Left kidney (tissue), 2 donors: ENCODE results near the gene CALCOCO2. TPM values are rescaled to one million over a fixed set of nuclear protein-coding genes. Genes with fewer than 3 reads are reported as not detected.
"Not testable (repeated sequence)": the region's sequence is repeated elsewhere in the genome, so short reads cannot be mapped to it uniquely, and the experiment has no call there.

Experiments used
- DNase-seq: peaks from one replicate; pipeline ENCODE4 v3.0.0-alpha.2; 2013
- polyA plus RNA-seq: library from polyadenylated mRNA; unstranded; fragments of 120-200 nt; gene quantifications from one replicate; pipeline ENCODE4 v1.2.1, GENCODE V29; 2013; ENCODE audit not compliant: insufficient read length

The CALCOCO2 gene
- polyA plus RNA-seq, 1 donor, result 94.4 TPM

DNA sequence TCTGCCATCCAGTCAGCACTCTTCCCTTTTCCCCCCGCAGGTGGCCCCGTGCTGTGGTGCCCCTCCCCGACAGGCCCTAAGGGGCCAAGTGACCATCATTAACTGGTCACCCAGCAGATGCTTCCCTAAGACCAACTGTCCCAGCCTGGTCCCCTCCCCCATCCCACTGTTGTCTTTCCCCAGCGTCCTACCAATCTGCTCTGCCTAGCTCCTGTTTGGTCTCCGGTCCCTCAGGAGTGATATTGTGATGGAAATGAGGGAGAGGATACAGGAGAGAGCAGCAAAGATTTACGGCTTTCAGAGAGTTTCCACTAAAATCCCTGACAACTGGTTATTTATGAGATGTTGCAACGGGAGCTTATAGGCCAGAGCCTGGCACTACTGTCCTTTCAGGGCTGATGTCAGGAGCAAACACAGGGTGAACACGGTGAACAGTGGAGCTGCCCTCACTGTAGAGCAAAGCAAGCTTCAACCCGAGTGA is 12.4 kb upstream of the CALCOCO2 start:
- DNase-seq, result no peak

DNA sequence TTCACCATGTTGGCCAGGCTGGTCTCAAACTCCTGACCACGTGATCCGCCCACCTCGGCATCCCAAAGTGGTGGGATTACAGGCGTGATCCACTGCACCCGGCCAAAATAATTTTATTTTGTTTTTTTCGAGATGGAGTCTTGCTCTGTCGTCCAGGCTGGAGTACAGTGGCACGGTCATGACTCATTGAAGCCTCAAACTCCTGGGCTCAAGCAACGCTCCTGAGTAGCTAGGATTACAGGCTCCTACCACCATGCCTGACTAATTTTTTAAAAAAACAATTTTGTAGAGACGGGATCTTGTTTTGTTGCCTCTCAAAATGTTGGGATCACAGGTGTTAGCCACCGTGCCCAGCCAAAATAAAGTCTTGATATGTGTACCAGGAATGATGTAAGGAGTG is 11.4 kb upstream of the CALCOCO2 start:
- DNase-seq, result no peak

DNA sequence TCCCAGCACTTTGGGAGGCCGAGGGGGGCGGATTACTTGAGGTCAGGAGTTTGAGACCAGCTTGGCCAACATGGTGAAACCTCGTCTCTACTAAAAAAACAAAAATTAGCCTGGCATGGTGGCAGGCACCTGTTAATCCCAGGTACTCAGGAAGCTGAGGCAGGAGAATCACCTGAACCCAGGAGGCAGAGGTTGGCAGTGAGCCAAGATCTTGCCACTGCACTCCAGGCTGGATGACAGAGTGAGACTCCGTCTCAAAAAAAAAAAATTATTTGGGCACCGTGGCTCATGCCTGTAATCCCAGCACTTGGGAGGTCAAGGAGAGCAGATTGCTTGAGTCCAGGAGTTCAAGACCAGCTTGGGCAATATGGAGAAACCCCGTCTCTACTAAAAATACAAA is 9.9 kb upstream of the CALCOCO2 start:
- DNase-seq, result not testable (repeated sequence)

DNA sequence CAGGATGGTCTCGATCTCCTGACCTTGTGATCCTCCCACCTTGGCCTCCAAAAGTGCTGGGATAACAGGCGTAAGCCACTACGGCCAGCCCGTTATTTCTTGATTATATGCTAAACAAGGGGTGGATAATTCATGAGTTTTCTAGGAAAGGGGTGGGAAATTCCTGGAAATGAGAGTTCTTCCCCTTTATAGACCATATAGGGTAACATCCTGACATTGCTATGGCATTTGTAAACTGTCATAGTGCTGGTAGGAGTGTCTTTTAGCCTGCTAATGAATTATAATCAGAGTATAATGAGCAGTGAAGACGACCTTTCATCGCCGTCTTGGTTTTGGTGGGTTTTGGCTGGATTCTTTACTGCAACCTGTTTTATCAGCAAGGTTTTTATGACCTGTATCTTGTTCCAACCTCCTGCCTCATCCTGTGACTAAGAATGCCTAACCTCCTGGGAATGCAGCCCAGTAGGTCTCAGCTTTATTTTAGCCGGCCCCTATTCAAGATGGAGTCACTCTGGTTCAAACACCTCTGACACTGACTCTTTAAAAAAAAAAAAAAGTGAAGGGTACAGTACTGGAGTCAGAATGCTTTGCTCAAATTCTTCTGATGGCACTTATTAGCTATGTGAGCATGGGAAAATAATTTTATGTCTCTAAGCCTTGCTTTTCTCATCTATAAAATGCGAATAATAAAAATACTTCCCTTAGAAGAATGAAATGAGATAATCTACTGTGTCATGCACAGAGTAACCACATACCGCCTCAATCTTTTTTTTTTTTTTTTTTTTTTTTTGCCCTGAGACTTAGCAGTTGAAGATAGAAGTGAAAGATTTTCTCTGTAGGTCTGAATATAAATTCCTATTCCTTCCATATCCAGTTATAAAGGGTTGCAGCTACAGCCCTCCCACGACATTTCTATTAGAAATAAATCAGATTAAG is 5.1 kb upstream of the CALCOCO2 start:
- DNase-seq, result no peak

DNA sequence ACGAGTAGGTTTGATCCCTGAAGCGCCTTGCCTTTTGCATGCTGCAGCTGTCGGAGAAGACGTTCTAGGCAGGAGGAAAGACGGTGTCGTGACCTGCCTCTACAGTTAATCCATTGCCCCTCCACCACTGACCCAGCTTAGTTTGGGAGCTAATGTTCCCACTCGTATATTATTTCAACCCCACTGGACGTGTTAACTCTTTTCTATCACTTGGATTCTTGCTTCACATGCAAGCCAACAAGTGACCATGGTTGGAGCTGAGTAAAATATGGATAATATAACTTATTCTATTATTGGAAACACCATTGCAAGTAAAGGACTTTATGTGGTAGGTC is 681 bp downstream of the CALCOCO2 start:
- peak; percentile 26 for DNase-seq

DNA sequence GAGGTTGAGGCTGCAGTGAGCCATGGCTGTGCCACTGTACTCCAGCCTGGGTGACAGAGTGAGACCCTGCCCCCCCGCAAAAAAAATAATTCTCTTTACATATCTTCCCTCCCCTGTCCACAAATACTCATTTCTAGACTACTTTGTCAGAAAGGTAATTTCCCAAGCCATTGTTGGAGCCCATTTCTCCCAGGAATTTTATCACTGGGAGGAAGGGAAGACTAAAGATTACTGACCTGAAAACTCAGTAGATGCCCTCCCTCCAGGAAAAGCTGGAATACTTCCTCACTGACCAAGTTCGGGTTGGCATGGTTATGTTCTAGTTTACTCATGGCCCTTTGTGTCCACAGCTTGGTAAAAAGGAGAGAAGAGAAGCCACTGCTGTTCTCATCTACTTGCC is 4.1 kb downstream of the CALCOCO2 start:
- DNase-seq, result no peak

DNA sequence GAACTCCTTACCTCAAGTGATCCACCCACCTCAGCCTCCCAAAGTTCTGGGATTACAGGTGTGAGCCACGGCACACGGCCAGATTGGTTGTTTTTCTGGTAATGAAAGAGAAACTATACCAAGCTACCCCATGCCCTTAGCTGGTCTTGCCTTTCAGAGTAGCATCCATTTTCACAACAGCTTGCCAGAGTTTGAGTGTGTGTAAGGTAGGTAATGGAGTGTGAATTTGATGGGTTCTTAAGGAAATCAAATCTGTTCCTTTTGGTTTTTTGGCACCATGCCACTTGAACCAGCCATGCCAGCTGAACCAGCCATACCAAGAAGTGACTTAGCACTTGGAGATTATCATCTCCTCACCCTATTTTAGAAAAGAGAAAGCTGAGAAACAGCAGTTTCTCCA is 5.1 kb downstream of the CALCOCO2 start:
- no peak for DNase-seq

DNA sequence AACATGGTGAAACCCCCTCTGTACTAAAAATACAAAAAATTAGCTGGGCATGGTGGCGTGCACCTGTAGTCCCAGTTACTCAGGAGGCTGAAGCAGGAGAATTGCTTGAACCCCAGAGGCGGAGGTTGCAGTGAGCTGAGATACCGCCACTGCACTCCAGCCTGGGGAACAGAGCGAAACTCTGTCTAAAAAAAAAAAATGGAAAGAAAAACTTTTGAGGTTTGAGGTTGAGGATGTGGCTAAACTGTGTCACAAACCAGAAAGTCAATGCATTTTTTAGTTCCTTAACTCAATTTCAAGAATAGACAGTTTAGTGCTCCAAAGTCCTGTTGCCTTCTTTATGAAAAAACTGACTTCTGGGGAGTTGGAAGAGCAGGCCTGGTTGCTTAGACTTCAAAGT is 6.6 kb downstream of the CALCOCO2 start:
- DNase-seq, result not testable (repeated sequence)

DNA sequence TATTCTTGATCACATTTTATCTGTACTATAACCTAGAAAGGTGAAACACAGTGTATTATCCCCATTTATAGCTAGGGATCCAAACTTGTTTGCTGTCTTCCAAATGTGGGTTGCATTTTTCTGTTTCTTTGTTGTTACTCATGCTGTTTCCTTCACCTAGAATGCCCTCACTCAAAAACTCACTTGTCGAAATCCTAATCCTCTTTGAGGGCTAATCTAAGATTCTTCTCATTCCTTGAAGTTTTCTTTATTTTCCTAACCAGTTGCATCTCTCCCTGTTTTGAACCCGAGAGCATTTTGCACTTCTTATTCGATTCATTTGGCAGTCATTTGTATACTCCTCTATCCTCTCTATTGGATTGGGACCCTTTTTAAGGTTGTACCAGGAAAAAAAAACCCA is 9.6 kb downstream of the CALCOCO2 start:
- DNase-seq, result no peak

DNA sequence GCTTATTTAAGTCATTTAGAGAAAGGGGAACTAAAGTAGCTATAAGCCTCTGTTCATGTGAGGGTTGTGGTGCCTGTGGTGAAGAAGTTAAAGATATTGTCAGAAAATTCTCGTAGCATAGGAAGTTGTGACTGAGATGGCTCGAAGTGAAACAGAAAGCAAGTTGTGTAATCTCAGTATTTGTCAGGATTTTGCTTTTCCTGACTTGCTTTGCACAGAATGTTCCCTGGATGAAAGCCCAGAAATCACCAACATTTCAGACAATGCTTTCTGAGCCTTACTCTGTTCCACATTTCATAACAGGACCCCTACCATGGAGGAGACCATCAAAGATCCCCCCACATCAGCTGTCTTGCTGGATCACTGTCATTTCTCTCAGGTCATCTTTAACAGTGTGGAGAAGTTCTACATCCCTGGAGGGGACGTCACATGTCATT is 10.6 kb downstream of the CALCOCO2 start:
- no peak for DNase-seq

DNA sequence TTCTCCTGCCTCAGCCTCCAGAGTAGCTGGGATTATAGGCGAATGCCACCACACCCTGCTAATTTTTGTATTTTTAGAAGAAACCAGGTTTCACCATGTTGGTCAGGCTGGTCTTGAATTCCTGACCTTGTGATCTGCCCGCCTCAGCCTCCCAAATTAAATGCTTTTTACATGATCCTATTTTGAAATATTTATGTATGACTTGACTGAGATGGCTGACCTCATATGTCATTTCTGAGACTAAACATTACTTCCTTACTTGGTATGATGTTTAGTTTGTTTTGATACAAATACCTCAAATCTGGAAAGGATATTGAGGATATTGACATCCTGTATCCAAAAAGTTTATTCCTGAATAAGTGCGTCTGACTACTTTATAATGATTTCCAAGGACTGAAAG is 11.9 kb downstream of the CALCOCO2 start:
- no peak for DNase-seq

DNA sequence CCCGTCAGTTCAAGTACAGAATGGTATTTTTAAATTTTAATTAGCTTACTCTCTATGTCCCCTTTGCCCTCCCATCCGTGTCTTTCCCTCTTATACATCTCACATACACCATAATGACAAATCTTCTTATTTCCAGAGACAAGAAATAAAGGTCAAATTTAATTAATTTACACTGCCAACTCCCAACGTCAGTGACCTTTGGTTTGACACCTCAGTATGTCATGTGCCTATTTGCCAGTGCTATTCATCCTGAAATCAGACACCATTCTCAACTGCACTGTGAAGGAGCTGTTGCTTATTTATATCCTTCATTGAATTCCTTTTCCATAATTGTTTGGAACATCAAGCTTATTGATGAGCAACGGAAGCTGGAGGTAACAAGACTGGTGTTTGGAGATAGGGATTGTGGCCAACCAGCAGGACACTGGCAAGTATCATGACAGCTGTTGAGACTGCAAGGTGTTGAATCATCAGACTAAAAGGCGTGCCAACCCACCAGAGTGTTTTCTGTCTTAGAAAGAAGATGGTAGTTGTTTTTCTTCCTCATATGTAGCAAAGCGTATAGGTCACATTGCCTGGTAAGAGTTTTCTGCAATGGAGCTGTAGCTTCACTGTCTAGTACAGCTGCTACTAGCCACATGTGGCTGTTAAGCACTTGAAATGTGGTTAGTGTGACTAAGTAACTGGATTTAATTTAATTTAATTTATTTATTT is 12.5 kb downstream of the CALCOCO2 start:
- DNase-seq, result no peak

DNA sequence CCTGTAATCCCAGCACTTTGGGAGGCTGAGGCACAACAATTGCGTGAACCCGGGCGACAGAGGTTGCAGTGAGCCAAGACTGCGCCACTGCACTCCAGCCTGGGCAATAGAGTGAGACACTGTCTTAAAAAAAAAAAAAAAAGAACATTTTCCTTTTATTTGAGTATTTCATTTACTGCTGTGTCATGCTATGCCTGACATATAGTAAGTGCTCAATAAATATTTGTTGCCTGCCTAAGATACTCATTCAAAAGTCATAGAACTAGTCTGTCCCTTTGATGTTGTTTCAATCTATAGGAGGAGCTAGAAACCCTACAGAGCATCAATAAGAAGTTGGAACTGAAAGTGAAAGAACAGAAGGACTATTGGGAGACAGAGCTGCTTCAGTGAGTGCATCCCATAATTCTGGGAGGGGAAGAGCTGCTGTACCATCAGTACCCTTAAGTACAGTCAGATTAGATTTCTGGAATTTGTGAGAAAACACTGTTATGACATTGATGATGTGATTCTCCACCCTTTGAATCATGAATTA is 20.0 kb downstream of the CALCOCO2 start:
- DNase-seq, result no peak

DNA sequence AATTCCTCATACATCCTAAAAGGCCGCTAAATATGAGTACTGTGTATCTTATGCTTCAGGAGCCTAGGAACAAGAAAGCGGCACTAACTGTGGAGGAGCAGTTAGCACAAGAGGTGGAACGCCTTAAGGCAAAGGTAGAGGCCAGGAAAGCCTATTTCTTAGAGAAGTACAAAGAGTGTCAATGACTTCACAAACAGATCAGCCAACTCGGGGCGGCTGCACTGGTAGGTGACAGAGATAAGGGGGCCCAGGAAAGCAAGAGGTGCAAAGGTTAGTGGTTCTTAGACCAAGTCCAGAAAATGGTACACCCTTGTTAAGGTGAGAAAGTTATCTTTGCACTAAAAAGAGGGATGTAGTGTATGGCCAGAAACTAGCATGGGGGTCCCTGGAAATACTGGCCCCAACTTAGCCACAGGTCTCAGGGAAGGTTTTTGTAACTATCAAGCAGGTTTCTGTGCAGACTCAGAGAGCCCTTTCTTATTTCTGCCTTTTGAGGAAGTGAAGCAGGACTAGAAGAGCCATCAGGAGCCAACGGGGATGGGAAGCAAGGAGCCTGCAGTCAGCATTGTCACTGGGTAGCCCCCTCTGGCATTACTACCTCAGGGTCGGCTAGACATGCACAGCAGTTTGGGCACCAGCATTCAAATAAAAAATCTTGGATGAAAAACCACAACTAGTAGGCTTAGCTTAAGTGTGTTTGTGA is 24.1 kb downstream of the CALCOCO2 start:
- no peak for DNase-seq

DNA sequence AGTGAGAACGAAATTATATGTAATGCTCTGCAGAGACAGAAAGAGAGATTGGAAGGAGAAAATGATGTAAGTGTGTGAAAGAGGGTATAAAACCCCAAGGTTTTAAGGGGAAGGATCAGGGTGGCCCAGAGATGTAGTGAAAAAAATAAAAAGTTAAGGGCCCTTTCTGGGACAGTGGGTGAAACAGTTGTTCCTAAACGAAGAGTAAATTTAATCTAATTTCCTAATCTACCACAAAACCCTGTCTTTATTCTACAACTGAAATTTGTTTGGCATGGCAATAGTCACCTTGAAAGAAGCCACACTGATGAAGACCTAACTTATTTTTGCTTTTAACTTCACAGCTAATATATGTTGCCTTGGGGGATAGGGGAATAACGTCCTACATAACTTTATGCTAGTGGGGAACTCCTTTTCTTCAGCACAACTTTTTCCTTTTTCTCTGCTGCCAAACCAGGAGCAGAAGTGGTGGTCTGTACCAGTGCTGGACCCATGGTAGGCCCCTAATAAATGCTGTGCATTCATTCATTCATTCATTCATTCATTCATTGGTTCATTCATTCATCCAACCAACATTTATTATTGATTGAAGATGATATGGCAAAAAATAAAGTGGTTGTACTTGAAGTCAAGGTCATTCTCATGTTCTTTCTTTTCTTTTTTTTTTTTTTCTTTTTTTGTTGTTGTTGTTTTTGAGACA is 25.4 kb downstream of the CALCOCO2 start:
- DNase-seq, result no peak

DNA sequence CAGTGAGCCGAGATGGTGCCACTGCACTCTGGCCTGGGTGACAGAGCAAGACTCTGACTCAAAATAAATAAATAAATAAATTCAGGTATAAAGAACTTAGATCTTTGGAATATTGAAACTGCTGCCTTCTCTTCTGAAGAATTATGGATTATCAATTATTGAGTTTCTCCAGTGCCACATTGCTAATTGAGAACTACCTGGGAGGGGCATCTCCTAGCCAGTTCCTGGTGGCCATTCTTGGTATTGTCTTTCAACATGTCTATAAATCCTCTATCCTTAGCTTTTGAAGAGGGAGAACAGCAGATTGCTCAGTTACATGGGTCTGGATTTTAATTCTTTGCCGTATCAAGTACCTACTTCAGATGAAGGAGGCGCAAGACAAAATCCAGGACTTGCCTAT is 29.2 kb downstream of the CALCOCO2 start:
- DNase-seq, result no peak

DNA sequence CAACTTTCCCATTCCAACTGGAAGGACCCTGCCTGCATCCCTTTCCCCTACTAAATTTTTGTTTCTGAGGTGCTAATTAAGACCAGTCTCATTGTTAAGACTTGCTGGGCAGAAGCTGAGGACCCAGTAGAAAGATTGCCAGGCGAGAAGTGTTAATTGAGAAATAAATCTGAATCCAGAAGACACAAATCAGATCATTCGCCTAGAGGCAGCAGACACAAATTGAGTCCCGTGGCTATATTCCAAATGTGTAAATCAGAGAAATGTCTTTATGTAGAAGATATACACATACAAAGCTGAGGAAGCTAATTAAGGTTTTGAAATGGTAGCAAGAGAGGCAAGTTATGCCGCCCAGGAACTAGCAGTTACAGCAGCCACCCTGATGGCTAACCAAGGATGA is 29.6 kb downstream of the CALCOCO2 start:
- DNase-seq, result no peak

DNA sequence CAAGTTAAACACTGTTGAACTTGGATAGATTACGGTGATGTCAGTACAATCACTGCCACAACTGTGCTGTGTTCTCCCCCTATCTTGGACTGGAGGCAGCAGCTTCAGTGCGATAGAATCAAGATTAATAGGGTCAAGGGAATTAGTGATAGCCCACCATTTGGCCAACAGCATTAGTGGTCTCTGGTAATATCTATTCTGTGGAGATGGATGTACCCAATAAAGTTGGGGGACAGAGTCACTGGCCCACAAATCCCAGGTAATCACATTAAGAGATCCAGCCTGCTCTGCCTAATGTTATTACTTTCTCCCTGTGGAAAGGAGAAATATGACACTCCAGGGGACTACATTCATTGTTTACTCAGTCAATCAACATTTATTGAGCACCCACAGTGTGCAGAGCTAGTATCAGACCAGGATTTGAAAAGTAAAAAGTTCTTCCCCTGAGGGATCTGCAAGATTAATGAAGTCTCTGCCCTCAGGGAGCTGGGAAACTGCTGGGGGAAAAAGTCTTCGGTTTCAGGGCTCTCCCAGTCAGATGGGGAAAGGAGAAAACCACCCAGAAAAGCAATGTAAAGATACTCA is 38.2 kb downstream of the CALCOCO2 start:
- DNase-seq, result no peak

DNA sequence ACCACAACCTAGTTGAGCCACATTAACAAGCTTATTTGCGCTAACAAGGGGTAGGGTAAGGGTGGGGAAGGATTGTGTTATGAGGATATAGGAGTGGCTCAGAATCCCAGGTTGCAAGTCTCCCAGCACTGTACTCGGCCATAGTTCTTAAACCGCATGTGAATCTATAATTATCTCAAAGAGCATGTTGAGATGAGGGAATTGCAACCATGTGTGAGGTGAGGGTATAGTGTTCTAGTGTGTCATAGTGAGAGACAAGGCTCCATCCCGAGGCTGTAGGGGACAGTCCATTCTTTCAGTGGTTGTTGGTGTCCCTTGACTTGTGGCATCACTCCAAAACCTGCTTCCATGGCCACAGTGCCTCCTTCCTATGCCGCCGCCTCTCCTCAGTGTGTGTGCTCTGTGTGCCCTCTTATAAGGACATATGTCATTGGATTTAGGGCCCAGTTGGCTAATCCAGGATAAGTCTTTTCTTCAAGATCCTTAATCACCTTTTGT is 39.0 kb downstream of the CALCOCO2 start:
- DNase-seq, result no peak

DNA sequence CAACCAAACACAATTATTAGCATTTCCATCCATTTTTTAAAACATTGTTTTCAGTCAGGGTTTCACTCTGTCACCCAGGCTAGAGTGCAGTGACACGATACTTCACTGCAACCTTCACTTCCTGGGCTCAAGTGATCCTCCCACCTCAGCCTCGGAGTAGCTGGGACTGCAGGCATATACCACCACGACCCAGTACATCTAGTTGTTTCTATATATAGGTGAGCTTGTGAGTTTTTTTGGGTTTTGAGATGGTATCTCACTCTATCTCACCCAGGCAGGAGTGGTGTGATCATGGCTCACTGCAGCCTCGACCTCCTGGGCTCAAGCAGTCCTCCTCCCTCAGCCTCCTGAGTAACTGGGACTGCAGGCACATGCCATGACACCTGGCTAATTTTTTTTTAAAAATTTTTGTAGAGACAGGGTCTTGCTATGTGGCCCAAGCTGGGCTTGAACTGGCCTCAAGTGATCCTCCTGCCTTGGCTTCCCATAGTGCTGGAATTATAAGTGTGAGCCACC is 40.3 kb downstream of the CALCOCO2 start:
- no peak for DNase-seq
